Endodermal cell (in vitro differentiated cells): ENCODE results near the gene PTPRN2. TPM values are rescaled to one million over a fixed set of nuclear protein-coding genes. Genes with fewer than 3 reads are reported as not detected.

Source experiments
- DNase-seq: peaks from one replicate; pipeline ENCODE4 v3.0.0-alpha.2; 2017
- H3K27ac ChIP-seq: 2 replicates; pipeline ENCODE4 v1.5.1; 2013; ENCODE audit warnings: mild to moderate bottlenecking, low read depth, low read length, moderate library complexity
- H3K27me3 ChIP-seq: 2 replicates; pipeline ENCODE4 v1.6.1; 2013; ENCODE audit warnings: mild to moderate bottlenecking, low read length, moderate library complexity; ENCODE audit not compliant: insufficient read depth, control insufficient read depth, poor library complexity, severe bottlenecking
- H3K36me3 ChIP-seq: 2 replicates; pipeline ENCODE4 v1.7.0; 2013; ENCODE audit warnings: mild to moderate bottlenecking, low read length, moderate library complexity; ENCODE audit not compliant: control insufficient read depth, insufficient read depth
- H3K4me1 ChIP-seq: one replicate; pipeline ENCODE4 v1.7.0; 2013; ENCODE audit warnings: low read length; ENCODE audit not compliant: control insufficient read depth, insufficient read depth
- H3K4me3 ChIP-seq: 2 replicates; pipeline ENCODE4 v1.5.1; 2013; ENCODE audit warnings: mild to moderate bottlenecking, low read length, moderate library complexity
- H3K9ac ChIP-seq: 2 replicates; pipeline ENCODE4 v1.6.1; 2013; ENCODE audit warnings: mild to moderate bottlenecking, low read length, moderate library complexity; ENCODE audit not compliant: poor library complexity, severe bottlenecking; ENCODE audit errors: extremely low read depth
- H3K9me3 ChIP-seq: 2 replicates; pipeline ENCODE4 v1.6.1; 2013; ENCODE audit warnings: mild to moderate bottlenecking, low read length, moderate library complexity; ENCODE audit not compliant: control insufficient read depth
- H3K27ac Mint-ChIP-seq: 2 replicates; pipeline ENCODE4 v1.8.0; 2020; ENCODE audit warnings: mixed read lengths
- H3K27me3 Mint-ChIP-seq: 2 replicates; pipeline ENCODE4 v1.8.0; 2021; ENCODE audit warnings: mild to moderate bottlenecking, mixed read lengths; ENCODE audit not compliant: insufficient read depth
- H3K36me3 Mint-ChIP-seq: 2 replicates; pipeline ENCODE4 v1.8.0; 2020; ENCODE audit warnings: low read depth, mixed read lengths
- H3K4me1 Mint-ChIP-seq: 2 replicates; pipeline ENCODE4 v1.8.0; 2020; ENCODE audit warnings: mixed read lengths
- H3K4me3 Mint-ChIP-seq: 2 replicates; pipeline ENCODE4 v1.8.0; 2020; ENCODE audit warnings: mild to moderate bottlenecking, moderate library complexity, mixed read lengths
- H3K9me3 Mint-ChIP-seq: 2 replicates; pipeline ENCODE4 v1.8.0; 2020; ENCODE audit warnings: mild to moderate bottlenecking, mixed read lengths
- CTCF ChIP-seq: fragments of 200-600 bp; sonication (generic); conservative IDR thresholded peaks from 2 replicates; pipeline ENCODE4 v1.5.0; 2021; ENCODE audit warnings: antibody characterized with exemption, mild to moderate bottlenecking
- WGBS, 2 experiments: methylation state at CpG; one replicate each; pipeline versions ENCODE4 v1.1.5 to v1.1.7; 2013; ENCODE audit warnings: missing lambda C conversion rate in 2 of 2, mixed read lengths in 1 of 2; ENCODE audit not compliant: insufficient coverage in 1 of 2, insufficient read length in 1 of 2; 5-methylcytosine and 5-hydroxymethylcytosine counted together
- total RNA-seq, 2 donors: library from RNA; stranded (reverse); fragmentation: NEBNext Ultra II Directional in 1 of 2; extraction: Animal tissue kit (Norgen Biotek cat#: 25700) in 1 of 2; gene quantifications; 2 replicates in 1 of 2; 3 replicates in 1 of 2; pipeline ENCODE4 v1.2.1, GENCODE V29; 2021

Gene PTPRN2
- total RNA-seq, 2 donors from 2014 or later: 0.69 to 1.2 TPM

- TF ChIP-seq CTCF: no peak
- H3K36me3 ChIP-seq: no peaks in the 10 kb centered on the region
- H3K27ac Mint-ChIP-seq: no peak overlapping the region
- no peaks in the 10 kb centered on the region for H3K36me3 Mint-ChIP-seq
- H3K9me3 Mint-ChIP-seq: no peaks in the 10 kb centered on the region
- H3K27me3 ChIP-seq: no peaks in the 10 kb centered on the region
- no peak overlapping the region for H3K9ac ChIP-seq
- H3K4me1 Mint-ChIP-seq: peaks cover 17% of the 10 kb centered on the region
- H3K4me1 ChIP-seq: no peaks in the 10 kb centered on the region
- H3K4me3 ChIP-seq: no peak overlapping the region
- DNase-seq: no peak
- peaks cover 90% of the 10 kb centered on the region for H3K9me3 ChIP-seq
- no peak overlapping the region for H3K27ac ChIP-seq
- no peak overlapping the region for H3K4me3 Mint-ChIP-seq
- peaks cover 1% of the 10 kb centered on the region for H3K27me3 Mint-ChIP-seq
Measured at GRCh38 chr7:158013085-158013668, 574.4 kb downstream of the PTPRN2 start.

GRCh38 chr7:158011941-158012340, 575.7 kb downstream of the PTPRN2 start:
- H3K4me1 Mint-ChIP-seq: peaks cover 17% of the 10 kb centered on the region
- H3K27ac Mint-ChIP-seq: no peak overlapping the region
- Histone ChIP-seq H3K4me3 (no peak overlapping the region), H3K27ac (no peak overlapping the region), H3K9me3 (peaks cover 91% of the 10 kb centered on the region), H3K4me1 (no peaks in the 10 kb centered on the region), H3K9ac (no peak overlapping the region), H3K36me3 (no peaks in the 10 kb centered on the region), H3K27me3 (no peaks in the 10 kb centered on the region)
- H3K4me3 Mint-ChIP-seq: no peak overlapping the region
- no peaks in the 10 kb centered on the region for H3K27me3 Mint-ChIP-seq
- WGBS, 2 experiments: 70 to 75% methylated on average over 9 to 11 of the region's 11 CpGs
- no peak for DNase-seq
- H3K9me3 Mint-ChIP-seq: no peaks in the 10 kb centered on the region
- TF ChIP-seq CTCF: no peak
- no peaks in the 10 kb centered on the region for H3K36me3 Mint-ChIP-seq

- Mint-ChIP-seq H3K36me3 (no peaks in the 10 kb centered on the region), H3K4me1 (peaks cover 17% of the 10 kb centered on the region), H3K9me3 (no peaks in the 10 kb centered on the region), H3K27ac (no peak overlapping the region), H3K27me3 (no peaks in the 10 kb centered on the region), H3K4me3 (no peak overlapping the region)
- Histone ChIP-seq H3K36me3 (no peaks in the 10 kb centered on the region), H3K27me3 (no peaks in the 10 kb centered on the region), H3K4me3 (no peak overlapping the region), H3K27ac (no peak overlapping the region), H3K9ac (no peak overlapping the region), H3K4me1 (no peaks in the 10 kb centered on the region), H3K9me3 (peaks cover 89% of the 10 kb centered on the region)
- no peak for DNase-seq
- peak; percentile 48 for TF ChIP-seq CTCF
- 82% methylated on average over 11 of the region's 11 CpGs; no CpG with 5 or more reads in 1 of the 2 experiments for WGBS, 2 experiments
Measured at GRCh38 chr7:158010961-158011693, 576.5 kb downstream of the PTPRN2 start.
